ENCODE measurements around the gene SKAP2. TPM values are rescaled to one million over a fixed set of nuclear protein-coding genes. Genes with fewer than 3 reads are reported as not detected.

The SKAP2 gene
- total RNA-seq, 4 donors from 2014 or later, result 8.2 to 26.1 (median 11.8) TPM

- intact Hi-C loops (cut with DNase I), result loop anchor here (5.0 kb wide), 1 partner anchor 287 kb away; no protein-coding TSS in a partner anchor
- 90 to 98% methylated on average over 4 of the region's 4 CpGs for WGBS, 2 donors
- H3K27me3 ChIP-seq, result no peaks in the 10 kb centered on the region
- H3K4me1 ChIP-seq, result no peaks in the 10 kb centered on the region
- no peak overlapping the region for H3K27ac ChIP-seq
- no peak overlapping the region for H3K4me3 ChIP-seq (replicated peaks in 1 of 3)
- no peaks in the 10 kb centered on the region for H3K36me3 ChIP-seq
- TF ChIP-seq POLR2A (IDR thresholded peaks at IDR 0.05) (no peak), CTCF (IDR thresholded peaks at IDR 0.05) (no peak)
- no peak for DNase-seq
- H3K9me3 ChIP-seq, result no peaks in the 10 kb centered on the region
These were observed 200.5 kb downstream of the SKAP2 start for GRCh38 chr7:26663874-26664273.

- WGBS, 2 donors, result 95 to 96% methylated on average over 6 of the region's 6 CpGs
- Histone ChIP-seq H3K9me3 (no peaks in the 10 kb centered on the region), H3K27ac (no peak overlapping the region), H3K27me3 (no peaks in the 10 kb centered on the region), H3K4me1 (no peaks in the 10 kb centered on the region), H3K36me3 (no peaks in the 10 kb centered on the region), H3K4me3 (replicated peaks in 1 of 3) (no peak overlapping the region)
- no peak for TF ChIP-seq CTCF (IDR thresholded peaks at IDR 0.05)
- TF ChIP-seq POLR2A (IDR thresholded peaks at IDR 0.05), result no peak
- DNase-seq, result no peak
- intact Hi-C loops (cut with DNase I), result loop anchor here (5.0 kb wide), 1 partner anchor 285 kb away; no protein-coding TSS in a partner anchor
These were observed 201.7 kb downstream of the SKAP2 start for GRCh38 chr7:26662646-26663045.

- TF ChIP-seq POLR2A (IDR thresholded peaks at IDR 0.05) (no peak), CTCF (IDR thresholded peaks at IDR 0.05) (no peak)
- H3K36me3 ChIP-seq, result no peaks in the 10 kb centered on the region
- 88 to 91% methylated on average over 3 of the region's 3 CpGs for WGBS, 2 donors
- intact Hi-C loops (cut with DNase I), result no loop called here
- no peaks in the 10 kb centered on the region for H3K9me3 ChIP-seq
- H3K27me3 ChIP-seq, result no peaks in the 10 kb centered on the region
- H3K4me3 ChIP-seq (replicated peaks in 1 of 3), result no peak overlapping the region
- H3K4me1 ChIP-seq, result no peaks in the 10 kb centered on the region
- no peak for DNase-seq
- H3K27ac ChIP-seq, result no peak overlapping the region
These were observed 205.3 kb downstream of the SKAP2 start for GRCh38 chr7:26659121-26659520.

- intact Hi-C loops (cut with DNase I), result no loop called here
- TF ChIP-seq POLR2A (IDR thresholded peaks at IDR 0.05), result no peak
- no peak for TF ChIP-seq CTCF (IDR thresholded peaks at IDR 0.05)
- no peak overlapping the region for H3K27ac ChIP-seq
- no peak overlapping the region for H3K4me3 ChIP-seq (replicated peaks in 1 of 3)
- DNase-seq, result no peak
- 85 to 87% methylated on average over 7 of the region's 7 CpGs for WGBS, 2 donors
- H3K27me3 ChIP-seq, result no peaks in the 10 kb centered on the region
- no peaks in the 10 kb centered on the region for H3K36me3 ChIP-seq
- H3K4me1 ChIP-seq, result peaks cover 0 to 5% of the 10 kb centered on the region in 2 donors
- H3K9me3 ChIP-seq, result no peaks in the 10 kb centered on the region
These were observed 205.9 kb downstream of the SKAP2 start for GRCh38 chr7:26658389-26659084.

GRCh38 chr7:26657686-26658388, 206.6 kb downstream of the SKAP2 start:
- intact Hi-C loops (cut with DNase I), result no loop called here
- Histone ChIP-seq H3K4me1 (peaks cover 0 to 5% of the 10 kb centered on the region in 2 donors), H3K27ac (no peak overlapping the region), H3K9me3 (no peaks in the 10 kb centered on the region), H3K36me3 (no peaks in the 10 kb centered on the region), H3K4me3 (replicated peaks in 1 of 3) (no peak overlapping the region), H3K27me3 (no peaks in the 10 kb centered on the region)
- DNase-seq, result no peak
- 61 to 74% methylated on average over 15 of the region's 15 CpGs for WGBS, 2 donors
- TF ChIP-seq CTCF (IDR thresholded peaks at IDR 0.05), result no peak
- no peak for TF ChIP-seq POLR2A (IDR thresholded peaks at IDR 0.05)

Data from thyroid gland (tissue), 4 donors.